ENCODE measurements around the gene DMC1. TPM values are rescaled to one million over a fixed set of nuclear protein-coding genes. Genes with fewer than 3 reads are reported as not detected.

Gene DMC1
- total RNA-seq, 6 experiments from 2014 or later, result 0.55 TPM; not detected in 5

- 92% methylated on average over 2 of the region's 2 CpGs for WGBS (ENCODE audit: insufficient coverage, low coverage, low lambda C conversion rate, missing lambda C conversion rate)
These were observed 5.3 kb downstream of the DMC1 start for GRCh38 chr22:38564669-38565068.

GRCh38 chr22:38554281-38554680 lies 15.7 kb downstream of the DMC1 start:
- no peaks in the 10 kb centered on the region for H3K9me3 ChIP-seq
- H3K4me1 ChIP-seq, result no peaks in the 10 kb centered on the region
- DNase-seq (no peak), ATAC-seq (no peak)
- no peak overlapping the region for H3K4me3 ChIP-seq
- TF ChIP-seq CTCF (IDR thresholded peaks at IDR 0.05), result no peak
- no peak for TF ChIP-seq POLR2A (IDR thresholded peaks at IDR 0.05)
- no peaks in the 10 kb centered on the region for H3K27me3 ChIP-seq
- intact Hi-C loops (cut with DNase I), result no loop called here
- H3K27ac ChIP-seq, result no peak overlapping the region
- 93% methylated on average over 2 of the region's 3 CpGs for WGBS (ENCODE audit: insufficient coverage, low coverage, low lambda C conversion rate, missing lambda C conversion rate)
- H3K36me3 ChIP-seq, result no peaks in the 10 kb centered on the region

More at GRCh38 chr22:38564669-38565068, 5.3 kb downstream of the DMC1 start:
- Histone ChIP-seq H3K4me3 (no peak overlapping the region), H3K36me3 (no peaks in the 10 kb centered on the region), H3K9me3 (no peaks in the 10 kb centered on the region), H3K27me3 (no peaks in the 10 kb centered on the region), H3K27ac (no peak overlapping the region), H3K4me1 (peaks cover 0 to 3% (median 0%) of the 10 kb centered on the region in 4 donors)
- intact Hi-C loops (cut with DNase I), result no loop called here
- no peak for TF ChIP-seq POLR2A (IDR thresholded peaks at IDR 0.05)
- no peak for TF ChIP-seq CTCF (IDR thresholded peaks at IDR 0.05)
- DNase-seq (no peak), ATAC-seq (no peak)

GRCh38 chr22:38549101-38549894 lies 20.7 kb downstream of the DMC1 start:
- Histone ChIP-seq H3K9me3 (no peaks in the 10 kb centered on the region), H3K27ac (no peak overlapping the region), H3K36me3 (no peaks in the 10 kb centered on the region), H3K4me3 (no peak overlapping the region), H3K4me1 (no peaks in the 10 kb centered on the region), H3K27me3 (no peaks in the 10 kb centered on the region)
- DNase-seq, result no peak
- 62% methylated on average over 7 of the region's 7 CpGs for WGBS (ENCODE audit: insufficient coverage, low coverage, low lambda C conversion rate, missing lambda C conversion rate)
- intact Hi-C loops (cut with DNase I), result no loop called here
- ATAC-seq, result peak in 2 of 4 donors; percentile 19 to 22
- TF ChIP-seq POLR2A (IDR thresholded peaks at IDR 0.05) (no peak), CTCF (IDR thresholded peaks at IDR 0.05) (no peak)

- intact Hi-C loops (cut with DNase I), result no loop called here
- TF ChIP-seq POLR2A (IDR thresholded peaks at IDR 0.05), result no peak
- no peak for TF ChIP-seq CTCF (IDR thresholded peaks at IDR 0.05)
- Histone ChIP-seq H3K27ac (no peak overlapping the region), H3K36me3 (no peaks in the 10 kb centered on the region), H3K4me1 (no peaks in the 10 kb centered on the region), H3K27me3 (no peaks in the 10 kb centered on the region), H3K4me3 (no peak overlapping the region), H3K9me3 (no peaks in the 10 kb centered on the region)
- 91% methylated on average over 2 of the region's 2 CpGs for WGBS (ENCODE audit: insufficient coverage, low coverage, low lambda C conversion rate, missing lambda C conversion rate)
- DNase-seq, result no peak
- no peak for ATAC-seq
These were observed 29.3 kb downstream of the DMC1 start for GRCh38 chr22:38540701-38541100.
